Activated CD4-positive, alpha-beta T cell treated with anti-CD3 and anti-CD28 coated beads for 36 hours (primary cell): ENCODE results near the gene CCDC47. TPM values are rescaled to one million over a fixed set of nuclear protein-coding genes. Genes with fewer than 3 reads are reported as not detected.
"Not testable (repeated sequence)": the region's sequence is repeated elsewhere in the genome, so short reads cannot be mapped to it uniquely, and the experiment has no call there.

Experiments used
- ATAC-seq: fragments of 200-7000 bp; cut with Tn5 transposase; one replicate; pipeline ENCODE4 v1.10.0; 2021; ENCODE audit warnings: mild to moderate bottlenecking, moderate library complexity
- CTCF ChIA-PET: fragments of 350-600 bp; sonication (Branson Sonifier 250); formaldehyde crosslinking; loops from one replicate; lab custom pipeline; 2021; ENCODE audit warnings: antibody characterized with exemption; lab: Charles Lee
- POLR2A ChIA-PET: fragments of 350-600 bp; sonication (Branson Sonifier 250); formaldehyde crosslinking; loops from one replicate; lab custom pipeline; 2021; ENCODE audit warnings: antibody characterized with exemption, inconsistent platforms; lab: Charles Lee
- DNase-seq: peaks from one replicate; pipeline ENCODE4 v3.0.0-alpha.2; 2020
- H3K27ac Mint-ChIP-seq: one replicate; pipeline ENCODE4 v1.8.0; 2021; ENCODE audit warnings: mixed read lengths
- H3K27me3 Mint-ChIP-seq: one replicate; pipeline ENCODE4 v1.8.0; 2021; ENCODE audit warnings: mixed read lengths
- H3K36me3 Mint-ChIP-seq: one replicate; pipeline ENCODE4 v1.8.0; 2021; ENCODE audit warnings: low read depth, mixed read lengths
- H3K4me1 Mint-ChIP-seq: one replicate; pipeline ENCODE4 v1.8.0; 2021; ENCODE audit warnings: mixed read lengths
- H3K4me3 Mint-ChIP-seq: one replicate; pipeline ENCODE4 v1.8.0; 2021; ENCODE audit warnings: mild to moderate bottlenecking, moderate library complexity, mixed read lengths
- H3K9me3 Mint-ChIP-seq: one replicate; pipeline ENCODE4 v1.8.0; 2021; ENCODE audit warnings: low read depth, mixed read lengths
- intact Hi-C, 2 experiments: fragments of 100-400 bp; cut with DNase I in 1 of 2; cut with micrococcal nuclease in 1 of 2; formaldehyde crosslinking; loops; one replicate each; pipeline versions ENCODE4 v1.14.2 to v1.15.1; 2022 to 2024; cut with DNase I, micrococcal nuclease
- total RNA-seq, 2 experiments: library from RNA; stranded (reverse); gene quantifications; one replicate each; pipeline ENCODE4 v1.2.3, GENCODE V29; 2021

Gene CCDC47
- total RNA-seq, 2 experiments from 2014 or later: 76.9 to 82.3 TPM

DNA sequence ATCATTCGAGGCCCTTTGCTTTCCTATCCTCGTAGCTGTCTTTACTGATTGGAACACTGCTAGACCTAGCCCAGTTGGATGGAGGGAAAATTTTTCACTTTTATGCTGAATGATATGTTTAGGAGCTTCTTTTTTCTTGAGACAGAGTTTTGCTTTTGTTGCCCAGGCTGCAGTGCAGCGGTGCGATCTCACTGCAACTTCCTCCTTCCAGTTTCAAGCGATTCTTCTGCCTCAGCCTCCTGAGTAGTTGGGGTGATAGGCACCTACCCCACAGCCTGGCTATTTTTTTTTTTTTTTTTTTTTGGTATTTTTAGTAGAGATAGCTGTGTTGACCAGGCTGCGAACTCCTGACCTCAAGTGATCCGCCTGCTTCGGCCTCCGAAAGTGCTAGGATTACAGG, 36.6 kb upstream of the CCDC47 start:
- H3K27me3 Mint-ChIP-seq: no peaks in the 10 kb centered on the region
- CTCF ChIA-PET: interaction anchor here (0.7 to 0.9 kb wide), 4 partner anchors 10 to 250 kb away, joined by 3 read pairs; partner anchors contain the start of genes CCDC47 and DDX42
- DNase-seq (no peak), ATAC-seq (no peak)
- H3K27ac Mint-ChIP-seq: no peak overlapping the region
- H3K9me3 Mint-ChIP-seq: no peaks in the 10 kb centered on the region
- H3K4me3 Mint-ChIP-seq: no peak overlapping the region
- POLR2A ChIA-PET: interaction anchor here (0.6 to 1.0 kb wide), 2 partner anchors 34 to 102 kb away, joined by 3 to 4 read pairs; no protein-coding TSS in a partner anchor
- H3K36me3 Mint-ChIP-seq: peaks cover 76% of the 10 kb centered on the region
- H3K4me1 Mint-ChIP-seq: peaks cover 7% of the 10 kb centered on the region
- intact Hi-C loops: no loop called here

- intact Hi-C loops: no loop called here
- Mint-ChIP-seq H3K36me3 (peaks cover 53% of the 10 kb centered on the region), H3K27me3 (no peaks in the 10 kb centered on the region), H3K9me3 (no peaks in the 10 kb centered on the region), H3K4me1 (peaks cover 9% of the 10 kb centered on the region), H3K27ac (peak overlapping the region; percentile 51), H3K4me3 (no peak overlapping the region)
- ChIA-PET CTCF (interaction anchor here (1.0 to 1.4 kb wide), 3 partner anchors 13 to 43 kb away, joined by 3 to 4 read pairs (median 3); no protein-coding TSS in a partner anchor), POLR2A (no interaction called here)
- ATAC-seq (no peak), DNase-seq (no peak)
Observed at GRCh38 chr17:63805591-63805990, 32.2 kb upstream of the CCDC47 start.

- Mint-ChIP-seq H3K4me1 (peaks cover 12% of the 10 kb centered on the region), H3K36me3 (peaks cover 55% of the 10 kb centered on the region), H3K4me3 (no peak overlapping the region), H3K9me3 (no peaks in the 10 kb centered on the region), H3K27ac (peak overlapping the region; percentile 70), H3K27me3 (no peaks in the 10 kb centered on the region)
- CTCF ChIA-PET: interaction anchor here (0.7 to 1.6 kb wide), 10 partner anchors 14 to 397 kb away, joined by 3 to 4 read pairs (median 3); no protein-coding TSS in a partner anchor
- ATAC-seq: no peak
- intact Hi-C loops: no loop called here
- POLR2A ChIA-PET: no interaction called here
- DNase-seq: no peak
Observed at GRCh38 chr17:63804328-63804727, 30.9 kb upstream of the CCDC47 start.

- ChIA-PET POLR2A (no interaction called here), CTCF (interaction anchor here (1.2 kb wide), 1 partner anchor 11 kb away, joined by 3 read pairs; no protein-coding TSS in a partner anchor)
- ATAC-seq (no peak), DNase-seq (no peak)
- H3K9me3 Mint-ChIP-seq: no peaks in the 10 kb centered on the region
- H3K27me3 Mint-ChIP-seq: no peaks in the 10 kb centered on the region
- H3K36me3 Mint-ChIP-seq: peaks cover 56% of the 10 kb centered on the region
- H3K4me1 Mint-ChIP-seq: peaks cover 5% of the 10 kb centered on the region
- no peak overlapping the region for H3K27ac Mint-ChIP-seq
- intact Hi-C loops: no loop called here
- no peak overlapping the region for H3K4me3 Mint-ChIP-seq
Observed at GRCh38 chr17:63800783-63801182, 27.4 kb upstream of the CCDC47 start.

DNA sequence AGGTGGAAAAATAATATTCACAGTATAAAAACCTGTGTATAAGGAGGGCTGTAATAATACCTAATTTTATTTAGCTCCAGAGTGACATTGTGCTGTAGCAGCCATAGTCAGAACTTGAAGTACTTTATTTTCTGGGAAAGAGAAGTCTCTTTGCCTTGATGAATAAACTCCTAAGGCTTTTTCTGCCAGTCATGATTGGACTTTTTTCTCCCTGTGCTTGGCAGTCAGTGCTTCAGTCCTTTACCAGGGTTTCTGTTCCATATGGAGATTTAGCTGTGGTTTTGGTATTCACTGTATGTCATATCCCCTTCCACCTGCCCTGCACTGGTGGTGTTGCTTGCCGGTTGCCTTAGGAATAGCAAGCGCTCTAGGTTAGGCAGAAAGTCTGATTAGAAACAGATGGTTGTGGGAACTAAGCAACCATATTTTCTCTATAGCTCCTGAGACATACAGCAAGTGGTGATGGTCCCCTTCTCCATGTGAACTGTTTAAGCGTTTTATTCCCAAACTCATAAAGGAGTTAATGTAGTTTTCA, 25.2 kb upstream of the CCDC47 start:
- H3K27ac Mint-ChIP-seq: no peak overlapping the region
- no peaks in the 10 kb centered on the region for H3K9me3 Mint-ChIP-seq
- POLR2A ChIA-PET: no interaction called here
- DNase-seq: no peak
- ATAC-seq: no peak
- peaks cover 63% of the 10 kb centered on the region for H3K36me3 Mint-ChIP-seq
- CTCF ChIA-PET: interaction anchor here (0.9 to 1.4 kb wide), 3 partner anchors 31 to 50 kb away, joined by 3 to 5 read pairs (median 3); no protein-coding TSS in a partner anchor
- no peak overlapping the region for H3K4me3 Mint-ChIP-seq
- intact Hi-C loops: no loop called here
- peaks cover 6% of the 10 kb centered on the region for H3K4me1 Mint-ChIP-seq
- H3K27me3 Mint-ChIP-seq: no peaks in the 10 kb centered on the region

GRCh38 chr17:63796375-63796774, 23.0 kb upstream of the CCDC47 start:
- ATAC-seq, DNase-seq, H3K4me1 Mint-ChIP-seq, H3K27ac Mint-ChIP-seq, H3K4me3 Mint-ChIP-seq, H3K27me3 Mint-ChIP-seq, H3K9me3 Mint-ChIP-seq, intact Hi-C loops: not testable (repeated sequence)
- H3K36me3 Mint-ChIP-seq: peaks cover 66% of the 10 kb centered on the region
- ChIA-PET CTCF (interaction anchor here (1.2 kb wide), 1 partner anchor 22 kb away, joined by 3 read pairs; no protein-coding TSS in a partner anchor), POLR2A (interaction anchor here (0.6 kb wide), 1 partner anchor 25 kb away, joined by 3 read pairs; no protein-coding TSS in a partner anchor)

DNA sequence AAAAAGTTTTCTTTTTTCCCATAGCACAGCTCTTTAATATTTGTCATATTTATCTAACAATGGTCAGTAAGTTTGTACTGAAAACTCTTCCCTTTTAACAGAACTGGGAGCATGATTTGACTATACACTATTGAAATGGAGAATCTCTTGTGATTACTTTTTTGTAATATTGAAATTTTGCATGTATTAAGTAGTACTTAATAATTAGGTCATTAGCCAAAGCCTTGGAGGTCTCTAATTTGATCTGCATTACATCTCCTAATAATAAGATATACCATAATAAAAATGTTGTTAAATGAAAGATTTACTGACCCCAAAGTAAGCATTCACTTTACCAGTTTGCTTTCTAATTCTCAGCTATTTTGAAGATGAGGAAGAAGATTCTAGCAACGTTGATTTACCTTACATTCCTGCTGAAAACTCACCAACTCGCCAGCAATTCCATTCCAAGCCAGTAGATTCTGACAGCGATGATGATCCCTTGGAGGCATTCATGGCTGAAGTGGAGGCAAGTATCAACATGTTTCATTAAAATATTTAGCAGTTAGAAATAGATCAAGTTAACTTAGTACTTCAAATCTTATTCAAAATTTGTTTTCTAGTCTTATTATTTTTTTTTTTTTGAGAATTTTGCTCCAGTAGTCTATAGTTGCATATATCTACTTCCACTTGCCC, 18.8 kb upstream of the CCDC47 start:
- peaks cover 50% of the 10 kb centered on the region for H3K36me3 Mint-ChIP-seq
- no peak overlapping the region for H3K4me3 Mint-ChIP-seq
- no peaks in the 10 kb centered on the region for H3K9me3 Mint-ChIP-seq
- H3K27ac Mint-ChIP-seq: no peak overlapping the region
- ATAC-seq (no peak), DNase-seq (no peak)
- POLR2A ChIA-PET: no interaction called here
- CTCF ChIA-PET: interaction anchor here (0.7 kb wide), 1 partner anchor 81 kb away, joined by 5 read pairs; no protein-coding TSS in a partner anchor
- peaks cover 3% of the 10 kb centered on the region for H3K4me1 Mint-ChIP-seq
- H3K27me3 Mint-ChIP-seq: no peaks in the 10 kb centered on the region
- intact Hi-C loops: no loop called here

DNA sequence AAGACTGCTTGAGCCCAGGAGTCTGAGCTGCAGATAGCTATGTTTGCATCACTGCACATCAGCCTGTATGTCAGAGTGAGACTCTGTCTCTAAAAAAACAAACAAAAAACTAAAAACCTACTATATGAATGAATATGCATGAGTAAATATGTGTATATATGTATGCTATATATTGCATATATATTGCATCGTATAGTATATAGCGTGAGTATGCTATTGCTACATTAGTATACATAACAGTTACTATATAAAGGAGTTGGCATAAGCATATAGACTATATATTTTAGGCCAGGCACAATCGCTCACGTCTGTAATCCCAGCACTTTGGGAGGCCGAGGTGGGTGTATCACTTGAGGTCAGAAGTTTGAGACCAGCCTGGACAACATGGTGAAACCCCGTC, 16.7 kb upstream of the CCDC47 start:
- intact Hi-C loops: loop anchor here in 1 of 2 experiments (2.0 kb wide), 1 partner anchor 17 kb away; no protein-coding TSS in a partner anchor
- Mint-ChIP-seq H3K27ac (no peak overlapping the region), H3K4me1 (peaks cover 5% of the 10 kb centered on the region), H3K36me3 (peaks cover 36% of the 10 kb centered on the region), H3K4me3 (no peak overlapping the region), H3K27me3 (no peaks in the 10 kb centered on the region), H3K9me3 (no peaks in the 10 kb centered on the region)
- DNase-seq (no peak), ATAC-seq (no peak)
- CTCF ChIA-PET: interaction anchor here (0.7 to 1.2 kb wide), 5 partner anchors 9 to 156 kb away, joined by 3 read pairs; no protein-coding TSS in a partner anchor
- POLR2A ChIA-PET: interaction anchor here (0.6 kb wide), 1 partner anchor 13 kb away, joined by 3 read pairs; no protein-coding TSS in a partner anchor

DNA sequence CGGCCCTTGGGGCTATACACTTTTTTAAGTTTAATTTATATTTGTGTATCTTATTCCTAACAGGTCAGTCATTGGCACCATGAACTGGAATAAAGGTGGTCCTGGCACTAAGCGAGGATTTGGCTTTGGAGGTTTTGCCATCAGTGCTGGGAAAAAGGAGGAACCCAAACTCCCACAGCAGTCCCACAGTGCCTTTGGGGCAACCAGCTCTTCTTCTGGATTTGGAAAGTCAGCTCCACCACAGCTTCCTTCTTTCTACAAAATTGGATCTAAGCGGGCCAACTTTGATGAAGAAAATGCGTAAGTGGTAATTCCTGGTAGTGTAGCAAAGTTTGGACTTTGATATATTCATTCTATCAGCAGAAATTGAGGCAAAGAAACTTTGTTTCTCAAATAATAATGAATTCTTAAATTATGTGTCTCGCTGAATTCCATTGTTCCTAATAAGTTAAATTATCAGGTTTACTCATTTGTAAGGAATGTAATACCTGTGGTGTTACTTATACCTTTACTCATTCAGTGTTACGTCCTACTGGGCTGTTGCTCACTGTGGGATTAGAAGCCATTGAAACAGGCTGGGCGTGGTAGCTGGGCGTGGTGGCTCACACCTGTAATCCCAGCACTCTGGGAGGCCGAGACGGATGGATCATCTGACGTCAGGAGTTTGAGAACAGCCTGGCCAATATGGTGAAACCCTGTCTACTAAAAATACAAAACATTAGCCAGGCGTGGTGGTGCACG, 13.7 kb upstream of the CCDC47 start:
- ATAC-seq (no peak), DNase-seq (no peak)
- no peaks in the 10 kb centered on the region for H3K9me3 Mint-ChIP-seq
- H3K4me1 Mint-ChIP-seq: peaks cover 22% of the 10 kb centered on the region
- ChIA-PET CTCF (interaction anchor here (1.1 to 1.6 kb wide), 3 partner anchors 11 to 61 kb away, joined by 3 read pairs; no protein-coding TSS in a partner anchor), POLR2A (no interaction called here)
- intact Hi-C loops: no loop called here
- H3K27me3 Mint-ChIP-seq: no peaks in the 10 kb centered on the region
- H3K36me3 Mint-ChIP-seq: peaks cover 20% of the 10 kb centered on the region
- H3K27ac Mint-ChIP-seq: no peak overlapping the region
- no peak overlapping the region for H3K4me3 Mint-ChIP-seq

- peaks cover 26% of the 10 kb centered on the region for H3K4me1 Mint-ChIP-seq
- H3K27ac Mint-ChIP-seq: no peak overlapping the region
- H3K36me3 Mint-ChIP-seq: peaks cover 22% of the 10 kb centered on the region
- H3K4me3 Mint-ChIP-seq: no peak overlapping the region
- ATAC-seq: no peak
- H3K27me3 Mint-ChIP-seq: no peaks in the 10 kb centered on the region
- no peak for DNase-seq
- POLR2A ChIA-PET: no interaction called here
- intact Hi-C loops: no loop called here
- CTCF ChIA-PET: interaction anchor here (1.1 to 1.6 kb wide), 3 partner anchors 9 to 62 kb away, joined by 3 read pairs; no protein-coding TSS in a partner anchor
- H3K9me3 Mint-ChIP-seq: no peaks in the 10 kb centered on the region
Observed at GRCh38 chr17:63786117-63786516, 12.7 kb upstream of the CCDC47 start.

DNA sequence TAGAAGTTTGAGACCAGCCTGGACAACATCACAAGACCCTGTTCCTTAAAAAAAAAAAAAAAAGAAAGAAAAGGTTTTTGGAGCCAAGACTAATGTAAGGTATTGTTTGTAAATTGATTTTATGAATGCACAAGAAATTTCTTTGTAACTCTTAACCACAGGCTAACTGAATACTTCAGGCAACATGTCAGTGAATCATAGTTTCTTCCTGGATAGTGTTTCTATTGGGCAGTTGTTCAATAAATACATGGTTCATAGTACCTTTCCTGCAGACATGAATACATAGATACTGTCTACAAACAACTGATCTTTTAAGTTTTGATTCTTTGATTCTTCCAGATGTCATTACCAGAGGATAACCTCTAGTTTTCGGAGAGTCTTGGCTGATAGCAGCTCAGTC, 12.2 kb upstream of the CCDC47 start:
- Mint-ChIP-seq H3K27ac (peak overlapping the region; percentile 68), H3K4me3 (no peak overlapping the region), H3K36me3 (peaks cover 22% of the 10 kb centered on the region), H3K9me3 (no peaks in the 10 kb centered on the region), H3K27me3 (no peaks in the 10 kb centered on the region), H3K4me1 (peaks cover 31% of the 10 kb centered on the region)
- intact Hi-C loops: no loop called here
- ChIA-PET POLR2A (no interaction called here), CTCF (interaction anchor here (0.7 to 1.6 kb wide), 4 partner anchors 9 to 243 kb away, joined by 3 read pairs; no protein-coding TSS in a partner anchor)
- no peak for DNase-seq
- ATAC-seq: no peak
